ENCODE measurements around the gene HACD3. TPM values are rescaled to one million over a fixed set of nuclear protein-coding genes. Genes with fewer than 3 reads are reported as not detected.

Gene HACD3
- total and polyA plus RNA-seq, 5 experiments from 2014 or later = 22.8 to 31.6 (median 26.1) TPM

GRCh38 chr15:65579762-65580161 lies 49.5 kb downstream of the HACD3 start:
- ATAC-seq (no peak), DNase-seq (no peak)
- no peaks in the 10 kb centered on the region for H3K9me3 Mint-ChIP-seq
- POLR2A ChIA-PET = no interaction called here
- H3K4me1 Mint-ChIP-seq = peaks cover 4 to 31% (median 25%) of the 10 kb centered on the region in 4 donors
- H3K36me3 Mint-ChIP-seq = peaks cover 6 to 83% (median 27%) of the 10 kb centered on the region in 3 donors
- no peaks in the 10 kb centered on the region for H3K27me3 Mint-ChIP-seq
- H3K4me3 Mint-ChIP-seq = no peak overlapping the region
- peak overlapping the region in 9 of 10 donors; percentile 14 to 92 (median 79) for H3K27ac Mint-ChIP-seq

GRCh38 chr15:65580287-65580686 lies 50.0 kb downstream of the HACD3 start:
- POLR2A ChIA-PET = interaction anchor here (0.5 kb wide), 1 partner anchor 777 kb away, joined by 3 read pairs; no protein-coding TSS in a partner anchor
- peaks cover 4 to 32% (median 26%) of the 10 kb centered on the region in 4 donors for H3K4me1 Mint-ChIP-seq
- peaks cover 6 to 81% (median 27%) of the 10 kb centered on the region in 3 donors for H3K36me3 Mint-ChIP-seq
- H3K27ac Mint-ChIP-seq = peak overlapping the region; percentile 62 to 92 (median 78)
- no peaks in the 10 kb centered on the region for H3K9me3 Mint-ChIP-seq
- no peak overlapping the region for H3K4me3 Mint-ChIP-seq
- ATAC-seq (no peak), DNase-seq (no peak)
- no peaks in the 10 kb centered on the region for H3K27me3 Mint-ChIP-seq

- peak; percentile 86 to 96 for ATAC-seq
- no peaks in the 10 kb centered on the region for H3K27me3 Mint-ChIP-seq
- peak overlapping the region; percentile 15 to 72 (median 56) for H3K4me3 Mint-ChIP-seq
- H3K4me1 Mint-ChIP-seq = peaks cover 7 to 39% (median 37%) of the 10 kb centered on the region in 4 donors
- POLR2A ChIA-PET = no interaction called here
- H3K27ac Mint-ChIP-seq = peak overlapping the region; percentile 85 to 96 (median 92)
- peaks cover 3 to 79% (median 36%) of the 10 kb centered on the region in 3 donors for H3K36me3 Mint-ChIP-seq
- peak in 9 of 10 donors; percentile 2 to 81 (median 58) for DNase-seq
- H3K9me3 Mint-ChIP-seq = no peaks in the 10 kb centered on the region
Observed at GRCh38 chr15:65583701-65584100, 53.4 kb downstream of the HACD3 start.

- H3K4me1 Mint-ChIP-seq = peaks cover 7 to 39% (median 37%) of the 10 kb centered on the region in 4 donors
- H3K27ac Mint-ChIP-seq = peak overlapping the region; percentile 85 to 96 (median 92)
- peak in 1 of 2 donors; percentile 2 for ATAC-seq
- no peak for DNase-seq
- peak overlapping the region; percentile 15 to 72 (median 64) for H3K4me3 Mint-ChIP-seq
- POLR2A ChIA-PET = interaction anchor here (0.7 to 1.4 kb wide), 2 partner anchors 27 to 285 kb away, joined by 3 to 9 read pairs; partner anchors contain the start of genes INTS14 and RAB11A
- H3K9me3 Mint-ChIP-seq = no peaks in the 10 kb centered on the region
- peaks cover 3 to 79% (median 38%) of the 10 kb centered on the region in 3 donors for H3K36me3 Mint-ChIP-seq
- H3K27me3 Mint-ChIP-seq = no peaks in the 10 kb centered on the region
Observed at GRCh38 chr15:65584241-65584640, 54.0 kb downstream of the HACD3 start.

GRCh38 chr15:65587094-65587493 lies 56.8 kb downstream of the HACD3 start:
- DNase-seq (no peak), ATAC-seq (no peak)
- Mint-ChIP-seq H3K27me3 (no peaks in the 10 kb centered on the region), H3K9me3 (no peaks in the 10 kb centered on the region), H3K4me1 (peaks cover 10 to 40% (median 38%) of the 10 kb centered on the region in 4 donors), H3K36me3 (peaks cover 23 to 85% (median 48%) of the 10 kb centered on the region in 3 donors), H3K4me3 (no peak overlapping the region), H3K27ac (peak overlapping the region in 7 of 10 donors; percentile 3 to 85 (median 56))
- POLR2A ChIA-PET = interaction anchor here (0.6 kb wide), 1 partner anchor 1389 kb away, joined by 3 read pairs; no protein-coding TSS in a partner anchor

- peaks cover 6 to 82% (median 30%) of the 10 kb centered on the region in 3 donors for H3K36me3 Mint-ChIP-seq
- DNase-seq = peak in 3 of 10 donors; percentile 12 to 32 (median 22)
- no peaks in the 10 kb centered on the region for H3K9me3 Mint-ChIP-seq
- no peak for ATAC-seq
- POLR2A ChIA-PET = interaction anchor here (0.5 to 2.5 kb wide), 2 partner anchors 16 to 693 kb away, joined by 3 to 11 read pairs; partner anchors contain the start of gene INTS14
- peaks cover 0 to 2% (median 0%) of the 10 kb centered on the region in 4 donors for H3K4me1 Mint-ChIP-seq
- H3K27me3 Mint-ChIP-seq = no peaks in the 10 kb centered on the region
- no peak overlapping the region for H3K4me3 Mint-ChIP-seq
- peak overlapping the region in 1 of 10 donors; percentile 49 for H3K27ac Mint-ChIP-seq
Observed at GRCh38 chr15:65595960-65596359, 65.7 kb downstream of the HACD3 start.

- peak overlapping the region in 1 of 10 donors; percentile 23 for H3K27ac Mint-ChIP-seq
- no peaks in the 10 kb centered on the region for H3K9me3 Mint-ChIP-seq
- peaks cover 0 to 78% (median 24%) of the 10 kb centered on the region in 3 donors for H3K36me3 Mint-ChIP-seq
- POLR2A ChIA-PET = no interaction called here
- no peaks in the 10 kb centered on the region for H3K27me3 Mint-ChIP-seq
- ATAC-seq (no peak), DNase-seq (no peak)
- no peaks in the 10 kb centered on the region for H3K4me1 Mint-ChIP-seq
- no peak overlapping the region for H3K4me3 Mint-ChIP-seq
Observed at GRCh38 chr15:65598468-65598867, 68.2 kb downstream of the HACD3 start.

- Mint-ChIP-seq H3K27ac (no peak overlapping the region), H3K4me1 (no peaks in the 10 kb centered on the region), H3K4me3 (no peak overlapping the region), H3K9me3 (no peaks in the 10 kb centered on the region), H3K27me3 (no peaks in the 10 kb centered on the region), H3K36me3 (peaks cover 0 to 77% (median 22%) of the 10 kb centered on the region in 3 donors)
- no peak for DNase-seq
- POLR2A ChIA-PET = no interaction called here
- no peak for ATAC-seq
Observed at GRCh38 chr15:65599677-65600076, 69.4 kb downstream of the HACD3 start.

- Mint-ChIP-seq H3K9me3 (no peaks in the 10 kb centered on the region), H3K27me3 (no peaks in the 10 kb centered on the region), H3K4me1 (peaks cover 0 to 12% (median 7%) of the 10 kb centered on the region in 4 donors), H3K27ac (no peak overlapping the region), H3K4me3 (no peak overlapping the region), H3K36me3 (peaks cover 0 to 64% (median 17%) of the 10 kb centered on the region in 3 donors)
- ATAC-seq = no peak
- DNase-seq = no peak
- POLR2A ChIA-PET = no interaction called here
Observed at GRCh38 chr15:65603134-65603533, 72.9 kb downstream of the HACD3 start.

- no peak overlapping the region for H3K27ac Mint-ChIP-seq
- H3K4me1 Mint-ChIP-seq = peaks cover 0 to 12% (median 7%) of the 10 kb centered on the region in 4 donors
- no peaks in the 10 kb centered on the region for H3K9me3 Mint-ChIP-seq
- no peaks in the 10 kb centered on the region for H3K27me3 Mint-ChIP-seq
- DNase-seq (no peak), ATAC-seq (no peak)
- H3K36me3 Mint-ChIP-seq = peaks cover 0 to 60% (median 13%) of the 10 kb centered on the region in 3 donors
- POLR2A ChIA-PET = no interaction called here
- H3K4me3 Mint-ChIP-seq = no peak overlapping the region
Observed at GRCh38 chr15:65603559-65603958, 73.3 kb downstream of the HACD3 start.

- Mint-ChIP-seq H3K36me3 (peaks cover 0 to 10% (median 2%) of the 10 kb centered on the region in 3 donors), H3K27ac (peak within 1 kb of the TSS; percentile 94 to 100 (median 98)), H3K4me3 (peak within 1 kb of the TSS; percentile 92 to 99 (median 97)), H3K9me3 (no peaks in the 10 kb centered on the region), H3K4me1 (peaks cover 15 to 49% (median 42%) of the 10 kb centered on the region in 4 donors), H3K27me3 (no peaks in the 10 kb centered on the region)
- POLR2A ChIA-PET = interaction anchor here (0.6 to 2.7 kb wide), 18 partner anchors 11 to 894 kb away, joined by 3 to 21 read pairs (median 3); partner anchors contain the start of genes DPP8, HACD3, RAB11A and RNU5B-1
- ATAC-seq = peak; percentile 95
- peak; percentile 83 to 91 (median 86) for DNase-seq
Observed at GRCh38 chr15:65610871-65611718, 80.8 kb downstream of the HACD3 start, which contains the start of gene INTS14. Gene INTS14, minus strand, starts transcription at chr15:65611131. Its CDS starts 3,751 bp downstream, at chr15:65607380.

- peaks cover 15 to 48% (median 42%) of the 10 kb centered on the region in 4 donors for H3K4me1 Mint-ChIP-seq
- no peaks in the 10 kb centered on the region for H3K27me3 Mint-ChIP-seq
- peaks cover 0 to 4% (median 1%) of the 10 kb centered on the region in 3 donors for H3K36me3 Mint-ChIP-seq
- peak overlapping the region; percentile 92 to 99 (median 97) for H3K4me3 Mint-ChIP-seq
- no peaks in the 10 kb centered on the region for H3K9me3 Mint-ChIP-seq
- POLR2A ChIA-PET = interaction anchor here (0.8 to 2.7 kb wide), 5 partner anchors 17 to 257 kb away, joined by 3 to 21 read pairs (median 3); partner anchors contain the start of gene RAB11A
- peak overlapping the region; percentile 94 to 100 (median 98) for H3K27ac Mint-ChIP-seq
- ATAC-seq (no peak), DNase-seq (no peak)
Observed at GRCh38 chr15:65611888-65612615, 81.8 kb downstream of the HACD3 start.
